ENCODE measurements around the gene FEN1.
A peak's percentile ranks its signal among the peaks of the same experiment; 100 is the strongest.

The FEN1 gene

GRCh38 chr11:61785837-61786402 lies 6.8 kb upstream of the FEN1 start:
- no peak for TF ChIP-seq POLR2A (IDR thresholded peaks at IDR 0.05; ENCODE audit: low read depth, low read length)
- no peak for FAIRE-seq

GRCh38 chr11:61787928-61788491 lies 4.7 kb upstream of the FEN1 start:
- DNase-seq (ENCODE audit: insufficient read length, low spot score) (peak; percentile 54), FAIRE-seq (no peak)
- TF ChIP-seq POLR2A (IDR thresholded peaks at IDR 0.05; ENCODE audit: low read depth, low read length): no peak

More at GRCh38 chr11:61785837-61786402, 6.8 kb upstream of the FEN1 start:
- DNase-seq (ENCODE audit: insufficient read length, low spot score): no peak

GRCh38 chr11:61791737-61792309 lies 888 bp upstream of the FEN1 start:
- FAIRE-seq (no peak), DNase-seq (ENCODE audit: insufficient read length, low spot score) (peak; percentile 66)
- TF ChIP-seq POLR2A (IDR thresholded peaks at IDR 0.05; ENCODE audit: low read depth, low read length): 0 out of 2 replicates have a peak, but pooled peaks have one; percentile 27

- no peak for TF ChIP-seq POLR2A (IDR thresholded peaks at IDR 0.05; ENCODE audit: low read depth, low read length)
- no peak for FAIRE-seq
These were observed 545 bp downstream of the FEN1 start for GRCh38 chr11:61793083-61793828.

GRCh38 chr11:61793829-61794204 lies 1.1 kb downstream of the FEN1 start:
- DNase-seq (ENCODE audit: insufficient read length, low spot score) (no peak), FAIRE-seq (no peak)
- TF ChIP-seq POLR2A (IDR thresholded peaks at IDR 0.05; ENCODE audit: low read depth, low read length): no peak

More at GRCh38 chr11:61793083-61793828, 545 bp downstream of the FEN1 start:
- no peak for DNase-seq (ENCODE audit: insufficient read length, low spot score)

GRCh38 chr11:61794579-61794978 lies 1.9 kb downstream of the FEN1 start:
- TF ChIP-seq POLR2A (IDR thresholded peaks at IDR 0.05; ENCODE audit: low read depth, low read length): no peak
- no peak for FAIRE-seq
- DNase-seq (ENCODE audit: insufficient read length, low spot score): no peak

GRCh38 chr11:61795459-61795858 lies 2.7 kb downstream of the FEN1 start:
- TF ChIP-seq POLR2A (IDR thresholded peaks at IDR 0.05; ENCODE audit: low read depth, low read length): no peak
- DNase-seq (ENCODE audit: insufficient read length, low spot score) (no peak), FAIRE-seq (no peak)

GRCh38 chr11:61795876-61796526 lies 3.3 kb downstream of the FEN1 start:
- FAIRE-seq (no peak), DNase-seq (ENCODE audit: insufficient read length, low spot score) (no peak)
- no peak for TF ChIP-seq POLR2A (IDR thresholded peaks at IDR 0.05; ENCODE audit: low read depth, low read length)

- FAIRE-seq (no peak), DNase-seq (ENCODE audit: insufficient read length, low spot score) (no peak)
- TF ChIP-seq POLR2A (IDR thresholded peaks at IDR 0.05; ENCODE audit: low read depth, low read length): no peak
These were observed 4.7 kb downstream of the FEN1 start for GRCh38 chr11:61797263-61797944.

- no peak for TF ChIP-seq POLR2A (IDR thresholded peaks at IDR 0.05; ENCODE audit: low read depth, low read length)
- FAIRE-seq: no peak
These were observed 7.1 kb downstream of the FEN1 start for GRCh38 chr11:61799665-61800284.

GRCh38 chr11:61800331-61801281 lies 7.9 kb downstream of the FEN1 start:
- no peak for DNase-seq (ENCODE audit: insufficient read length, low spot score)
- TF ChIP-seq POLR2A (IDR thresholded peaks at IDR 0.05; ENCODE audit: low read depth, low read length): no peak
- FAIRE-seq: no peak

More at GRCh38 chr11:61799665-61800284, 7.1 kb downstream of the FEN1 start:
- DNase-seq (ENCODE audit: insufficient read length, low spot score): no peak

- no peak for DNase-seq (ENCODE audit: insufficient read length, low spot score)
- TF ChIP-seq POLR2A (IDR thresholded peaks at IDR 0.05; ENCODE audit: low read depth, low read length): no peak
- no peak for FAIRE-seq
These were observed 9.9 kb downstream of the FEN1 start for GRCh38 chr11:61802605-61803004.
